ENCODE data around the gene TRPM1.

Gene TRPM1

GRCh38 chr15:30962079-30962478 is 139.4 kb downstream of the TRPM1 start:
- DNase-seq: no peak

- DNase-seq: no peak
These were observed 143.3 kb downstream of the TRPM1 start for GRCh38 chr15:30958219-30958618.

GRCh38 chr15:30956216-30957124 is 145.1 kb downstream of the TRPM1 start:
- DNase-seq: no peak

- DNase-seq: no peak
These were observed 146.9 kb downstream of the TRPM1 start for GRCh38 chr15:30954674-30955073.

GRCh38 chr15:30953731-30954378 is 147.7 kb downstream of the TRPM1 start:
- DNase-seq: no peak

GRCh38 chr15:30953183-30953582 is 148.3 kb downstream of the TRPM1 start:
- DNase-seq: no peak

All from NCI-H2107 (cell line).